Hepatocyte (in vitro differentiated cells): ENCODE results near the gene NLGN4X. TPM values are rescaled to one million over a fixed set of nuclear protein-coding genes. Genes with fewer than 3 reads are reported as not detected.

Experiments used
- DNase-seq: peaks from one replicate; pipeline ENCODE4 v3.0.0-alpha.2; 2016; ENCODE audit warnings: low spot score
- H2AFZ ChIP-seq: fragments of 200-600 bp; sonication (generic); 2 replicates; pipeline ENCODE4 v1.6.0; 2016; ENCODE audit warnings: antibody characterized with exemption, mild to moderate bottlenecking
- H3K27ac ChIP-seq: fragments of 200-600 bp; sonication (generic); 2 replicates; pipeline ENCODE4 v1.5.1; 2016; ENCODE audit warnings: mild to moderate bottlenecking
- H3K27me3 ChIP-seq: fragments of 200-600 bp; sonication (generic); 2 replicates; pipeline ENCODE4 v1.6.1; 2016
- H3K36me3 ChIP-seq: fragments of 200-600 bp; sonication (generic); replicated peaks from 2 replicates; pipeline ENCODE4 v1.5.1; 2016; ENCODE audit warnings: low read depth; ENCODE audit not compliant: insufficient read depth
- H3K4me1 ChIP-seq: fragments of 200-600 bp; sonication (generic); 2 replicates; pipeline ENCODE4 v1.5.1; 2016; ENCODE audit warnings: mild to moderate bottlenecking, moderate library complexity; ENCODE audit not compliant: insufficient read depth
- H3K4me2 ChIP-seq: fragments of 200-600 bp; sonication (generic); 2 replicates; pipeline ENCODE4 v1.6.0; 2016
- H3K4me3 ChIP-seq: fragments of 200-600 bp; sonication (generic); 2 replicates; pipeline ENCODE4 v1.5.1; 2016; ENCODE audit warnings: mild to moderate bottlenecking
- H3K79me2 ChIP-seq: fragments of 200-600 bp; sonication (generic); 2 replicates; pipeline ENCODE4 v1.6.0; 2017; ENCODE audit warnings: mild to moderate bottlenecking
- H3K9me2 ChIP-seq: fragments of 200-600 bp; sonication (generic); replicated peaks from 2 replicates; pipeline ENCODE4 v1.6.0; 2017; ENCODE audit warnings: mild to moderate bottlenecking; ENCODE audit not compliant: insufficient read depth
- H3K9me3 ChIP-seq: fragments of 200-600 bp; sonication (generic); 2 replicates; pipeline ENCODE4 v1.5.1; 2016; ENCODE audit warnings: low read depth, mild to moderate bottlenecking
- H4K20me1 ChIP-seq: fragments of 200-600 bp; sonication (generic); 2 replicates; pipeline ENCODE4 v1.6.0; 2016; ENCODE audit warnings: mild to moderate bottlenecking; ENCODE audit not compliant: insufficient read depth, poor library complexity, severe bottlenecking
- EZH2 ChIP-seq: fragments of 200-600 bp; sonication (generic); IDR thresholded peaks from 2 replicates; pipeline ENCODE4 v1.6.1; 2016; ENCODE audit warnings: antibody characterized with exemption, mild to moderate bottlenecking, borderline replicate concordance
- EZH2phosphoT487 ChIP-seq: fragments of 200-600 bp; sonication (generic); IDR thresholded peaks from one replicate; pipeline ENCODE4 v1.6.1; 2018; ENCODE audit warnings: antibody characterized with exemption, mild to moderate bottlenecking, low read depth, moderate library complexity; ENCODE audit not compliant: unreplicated experiment, severe bottlenecking
- WGBS: methylation state at CpG from one replicate; pipeline ENCODE4 v1.1.6; 2016; ENCODE audit warnings: low lambda C conversion rate; ENCODE audit errors: missing lambda C conversion rate; 5-methylcytosine and 5-hydroxymethylcytosine counted together
- polyA plus RNA-seq: library from polyadenylated mRNA; unstranded; fragments of >200 nt; fragmentation: Nextera tagmentation; extraction: Ambion mirVana; gene quantifications from 2 replicates; pipeline ENCODE4 v1.2.1, GENCODE V29; 2016
- total RNA-seq: library from RNA; depleted of rRNA; stranded (reverse); fragments of >200 nt; gene quantifications from 2 replicates; pipeline ENCODE4 v1.2.3, GENCODE V29; 2014
- TF ChIP-seq, protein P1 (sequence below): fragments of 200-600 bp; sonication (generic); IDR thresholded peaks from 2 replicates; pipeline ENCODE4 v1.5.1; 2016; ENCODE audit warnings: antibody characterized with exemption, mild to moderate bottlenecking; ENCODE audit not compliant: poor library complexity

NLGN4X gene
- 3.9 and 4.5 TPM in 2 replicates for total RNA-seq
- 0.81 and 2.1 TPM in 2 replicates for polyA plus RNA-seq

DNA sequence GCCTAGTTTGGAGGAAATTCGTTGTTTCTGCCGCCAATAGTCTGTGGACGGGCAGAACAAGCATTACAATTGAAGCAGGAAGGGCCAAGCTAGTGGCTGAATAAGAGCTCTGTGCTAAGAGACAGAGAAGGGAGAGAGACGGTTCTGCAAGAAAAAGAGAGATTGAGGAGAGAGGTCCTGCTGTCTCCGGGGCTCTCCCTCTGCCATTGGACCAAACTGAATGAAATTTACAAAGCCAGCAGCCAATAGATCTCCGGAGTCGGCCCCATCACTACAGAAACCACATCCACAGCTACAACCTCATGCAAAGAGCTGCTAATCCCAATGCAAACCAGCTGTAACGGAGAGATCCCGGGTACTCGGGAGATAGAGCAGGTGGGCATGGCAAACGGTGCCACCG, at the start of gene NLGN4X:
NLGN4X (minus strand) TSS at position 148 of the 400 bp plus-strand sequence. CDS start 77,401 bp downstream, outside the sequence.
- H3K36me3 ChIP-seq, result no peaks in the 10 kb centered on the region
- no peak within 1 kb of the TSS for H2AFZ ChIP-seq
- no peaks in the 10 kb centered on the region for H3K9me2 ChIP-seq
- TF ChIP-seq EZH2, result no peak
- no peak within 1 kb of the TSS for H3K27ac ChIP-seq
- H3K4me2 ChIP-seq, result peak within 1 kb of the TSS; percentile 82
- H3K9me3 ChIP-seq, result no peaks in the 10 kb centered on the region
- H3K4me3 ChIP-seq, result no peak within 1 kb of the TSS
- 42% methylated on average over 12 of the region's 12 CpGs for WGBS
- no peaks in the 10 kb centered on the region for H4K20me1 ChIP-seq
- H3K79me2 ChIP-seq, result no peaks in the 10 kb centered on the region
- DNase-seq, result no peak
- H3K27me3 ChIP-seq, result peaks cover 13% of the 10 kb centered on the region
- H3K4me1 ChIP-seq, result peaks cover 4% of the 10 kb centered on the region

DNA sequence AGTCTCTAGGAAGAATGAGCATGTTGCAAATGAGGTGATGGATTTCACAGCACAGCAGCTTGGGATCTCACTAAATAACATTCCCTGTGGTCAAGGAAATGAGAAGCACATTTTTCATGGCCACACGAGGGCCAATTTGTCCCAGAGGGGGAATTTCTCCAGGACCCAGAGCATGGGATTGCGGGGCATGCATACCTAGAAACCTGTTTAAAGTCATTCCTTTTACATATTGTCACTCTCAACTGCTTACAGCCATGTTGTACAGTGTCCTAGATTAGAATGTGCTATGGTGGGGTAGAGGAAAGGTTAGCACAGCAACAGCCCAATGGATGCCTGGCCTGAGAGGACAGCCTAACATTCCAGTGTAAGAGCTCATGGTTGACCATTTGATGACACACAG, 37.4 kb upstream of the NLGN4X start:
- TF ChIP-seq, protein P1, sequence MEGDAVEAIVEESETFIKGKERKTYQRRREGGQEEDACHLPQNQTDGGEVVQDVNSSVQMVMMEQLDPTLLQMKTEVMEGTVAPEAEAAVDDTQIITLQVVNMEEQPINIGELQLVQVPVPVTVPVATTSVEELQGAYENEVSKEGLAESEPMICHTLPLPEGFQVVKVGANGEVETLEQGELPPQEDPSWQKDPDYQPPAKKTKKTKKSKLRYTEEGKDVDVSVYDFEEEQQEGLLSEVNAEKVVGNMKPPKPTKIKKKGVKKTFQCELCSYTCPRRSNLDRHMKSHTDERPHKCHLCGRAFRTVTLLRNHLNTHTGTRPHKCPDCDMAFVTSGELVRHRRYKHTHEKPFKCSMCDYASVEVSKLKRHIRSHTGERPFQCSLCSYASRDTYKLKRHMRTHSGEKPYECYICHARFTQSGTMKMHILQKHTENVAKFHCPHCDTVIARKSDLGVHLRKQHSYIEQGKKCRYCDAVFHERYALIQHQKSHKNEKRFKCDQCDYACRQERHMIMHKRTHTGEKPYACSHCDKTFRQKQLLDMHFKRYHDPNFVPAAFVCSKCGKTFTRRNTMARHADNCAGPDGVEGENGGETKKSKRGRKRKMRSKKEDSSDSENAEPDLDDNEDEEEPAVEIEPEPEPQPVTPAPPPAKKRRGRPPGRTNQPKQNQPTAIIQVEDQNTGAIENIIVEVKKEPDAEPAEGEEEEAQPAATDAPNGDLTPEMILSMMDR, result no peak
- TF ChIP-seq EZH2phosphoT487, result no peak
- no peak overlapping the region for H3K4me2 ChIP-seq
- no peak for DNase-seq
- H3K27ac ChIP-seq, result no peak overlapping the region
- H3K79me2 ChIP-seq, result no peaks in the 10 kb centered on the region
- no peak overlapping the region for H3K4me3 ChIP-seq
- WGBS, result 75% methylated on average over 2 of the region's 2 CpGs
- no peaks in the 10 kb centered on the region for H3K4me1 ChIP-seq
- no peaks in the 10 kb centered on the region for H3K9me2 ChIP-seq
- no peak overlapping the region for H2AFZ ChIP-seq
- no peaks in the 10 kb centered on the region for H4K20me1 ChIP-seq
- no peaks in the 10 kb centered on the region for H3K36me3 ChIP-seq
- H3K9me3 ChIP-seq, result no peaks in the 10 kb centered on the region
- H3K27me3 ChIP-seq, result no peaks in the 10 kb centered on the region

DNA sequence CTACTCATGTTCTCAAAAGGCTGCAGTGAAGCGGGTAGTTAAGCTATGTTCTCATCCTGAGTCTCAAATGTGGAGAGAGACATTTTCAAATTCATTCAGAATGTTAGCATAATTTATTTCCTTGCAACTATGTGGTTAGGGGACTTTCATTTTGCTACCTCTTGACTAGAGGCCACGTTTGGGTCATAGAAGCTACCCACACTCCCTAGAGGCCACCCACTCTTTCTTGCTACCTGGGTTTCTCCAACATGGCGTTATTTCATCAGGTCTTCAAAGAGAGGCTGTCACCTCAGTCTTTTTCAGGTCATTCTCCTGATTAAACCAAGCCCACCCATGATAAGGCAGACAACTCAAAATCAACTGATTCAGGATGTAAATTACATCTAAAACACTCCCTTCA, 34.3 kb upstream of the NLGN4X start:
- Histone ChIP-seq H3K36me3 (no peaks in the 10 kb centered on the region), H3K4me1 (no peaks in the 10 kb centered on the region), H3K4me2 (no peak overlapping the region), H3K27me3 (no peaks in the 10 kb centered on the region), H4K20me1 (no peaks in the 10 kb centered on the region), H3K9me2 (no peaks in the 10 kb centered on the region), H3K9me3 (no peaks in the 10 kb centered on the region), H3K4me3 (no peak overlapping the region), H3K79me2 (no peaks in the 10 kb centered on the region), H2AFZ (no peak overlapping the region), H3K27ac (no peak overlapping the region)
- WGBS, result 65% methylated on average over 3 of the region's 3 CpGs
- no peak for DNase-seq
- TF ChIP-seq EZH2phosphoT487 (no peak), EZH2 (no peak)
- TF ChIP-seq, protein P1, result no peak

DNA sequence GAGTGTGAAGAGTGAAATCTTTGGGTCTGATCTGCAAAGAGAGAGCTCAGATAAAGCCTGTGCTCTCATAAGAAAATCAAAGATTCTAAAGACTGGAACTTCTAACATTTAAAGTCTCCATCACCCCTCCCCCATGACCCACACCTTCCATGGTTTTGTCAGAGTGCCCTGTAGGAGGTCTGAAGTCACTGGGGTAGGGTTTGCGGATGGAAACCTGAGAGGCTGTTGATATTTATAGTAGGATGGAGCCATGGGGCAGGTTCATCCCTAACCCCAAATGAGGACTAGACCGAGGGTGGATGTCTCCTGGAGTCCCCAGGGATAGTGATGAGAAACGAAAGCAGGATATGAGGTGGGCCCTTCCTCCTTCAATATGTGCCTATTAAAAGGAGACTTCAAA, 28.4 kb upstream of the NLGN4X start:
- no peaks in the 10 kb centered on the region for H4K20me1 ChIP-seq
- H3K9me3 ChIP-seq, result no peaks in the 10 kb centered on the region
- no peaks in the 10 kb centered on the region for H3K9me2 ChIP-seq
- H3K27me3 ChIP-seq, result no peaks in the 10 kb centered on the region
- H3K27ac ChIP-seq, result no peak overlapping the region
- H3K36me3 ChIP-seq, result no peaks in the 10 kb centered on the region
- no peaks in the 10 kb centered on the region for H3K79me2 ChIP-seq
- H2AFZ ChIP-seq, result no peak overlapping the region
- no peaks in the 10 kb centered on the region for H3K4me1 ChIP-seq
- TF ChIP-seq EZH2, result no peak
- no peak for TF ChIP-seq EZH2phosphoT487
- TF ChIP-seq, protein P1, result no peak
- no peak overlapping the region for H3K4me2 ChIP-seq
- H3K4me3 ChIP-seq, result no peak overlapping the region
- WGBS, result 55% methylated on average over 3 of the region's 3 CpGs
- no peak for DNase-seq
